HG03039 (cell line): ENCODE results near the gene COL9A3.
"Not testable (repeated sequence)": the region's sequence is repeated elsewhere in the genome, so short reads cannot be mapped to it uniquely, and the experiment has no call there.

ENCODE experiments used
- ATAC-seq: cut with Tn5 transposase; IDR thresholded peaks from one replicate; pipeline ENCODE4 v1.9.1; 2021; ENCODE audit warnings: mild to moderate bottlenecking, moderate library complexity; ENCODE audit not compliant: unreplicated experiment

Gene COL9A3

DNA sequence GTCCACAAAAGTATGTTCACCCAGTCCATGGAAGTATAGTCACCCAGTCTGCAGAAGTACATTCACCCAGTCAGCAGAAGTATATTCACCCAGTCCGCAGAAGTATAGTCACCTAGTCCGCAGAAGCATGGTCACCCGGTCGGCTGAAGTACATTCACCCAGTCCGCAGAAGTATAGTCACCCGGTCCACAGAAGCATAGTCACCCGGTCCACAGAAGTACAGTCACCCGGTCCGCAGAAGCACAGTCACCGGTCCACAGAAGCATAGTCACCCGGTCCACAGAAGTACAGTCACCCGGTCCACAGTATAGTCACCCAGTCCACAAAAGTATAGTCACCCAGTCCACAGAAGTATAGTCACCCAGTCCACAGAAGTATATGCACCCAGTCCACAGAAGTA, 36.0 kb downstream of the COL9A3 start:
- ATAC-seq, result no peak

GRCh38 chr20:62853304-62853703, 36.5 kb downstream of the COL9A3 start:
- ATAC-seq, result not testable (repeated sequence)

- no peak for ATAC-seq
These were observed 37.3 kb downstream of the COL9A3 start for GRCh38 chr20:62854121-62854520.

DNA sequence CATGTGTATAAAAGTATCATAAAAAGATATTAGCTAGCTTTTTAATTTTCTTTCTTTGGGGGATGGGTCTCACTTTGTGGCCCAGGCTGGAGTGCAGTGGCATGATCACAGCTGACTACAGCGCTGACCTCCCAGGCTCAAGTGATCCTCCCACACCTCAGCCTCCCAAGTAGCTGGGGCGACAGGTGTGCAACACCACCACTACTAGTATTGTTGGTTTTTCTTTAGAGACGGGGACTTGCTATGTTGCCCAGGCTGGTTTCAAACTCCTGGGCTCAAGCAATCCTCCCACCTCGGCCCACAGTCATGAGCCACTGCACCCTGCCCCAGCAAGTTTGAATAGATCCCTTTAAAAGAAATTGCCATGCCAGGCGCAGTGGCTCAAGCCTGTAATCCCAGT, 38.3 kb downstream of the COL9A3 start:
- ATAC-seq, result no peak

- no peak for ATAC-seq
These were observed 40.2 kb downstream of the COL9A3 start for GRCh38 chr20:62856931-62857619.

DNA sequence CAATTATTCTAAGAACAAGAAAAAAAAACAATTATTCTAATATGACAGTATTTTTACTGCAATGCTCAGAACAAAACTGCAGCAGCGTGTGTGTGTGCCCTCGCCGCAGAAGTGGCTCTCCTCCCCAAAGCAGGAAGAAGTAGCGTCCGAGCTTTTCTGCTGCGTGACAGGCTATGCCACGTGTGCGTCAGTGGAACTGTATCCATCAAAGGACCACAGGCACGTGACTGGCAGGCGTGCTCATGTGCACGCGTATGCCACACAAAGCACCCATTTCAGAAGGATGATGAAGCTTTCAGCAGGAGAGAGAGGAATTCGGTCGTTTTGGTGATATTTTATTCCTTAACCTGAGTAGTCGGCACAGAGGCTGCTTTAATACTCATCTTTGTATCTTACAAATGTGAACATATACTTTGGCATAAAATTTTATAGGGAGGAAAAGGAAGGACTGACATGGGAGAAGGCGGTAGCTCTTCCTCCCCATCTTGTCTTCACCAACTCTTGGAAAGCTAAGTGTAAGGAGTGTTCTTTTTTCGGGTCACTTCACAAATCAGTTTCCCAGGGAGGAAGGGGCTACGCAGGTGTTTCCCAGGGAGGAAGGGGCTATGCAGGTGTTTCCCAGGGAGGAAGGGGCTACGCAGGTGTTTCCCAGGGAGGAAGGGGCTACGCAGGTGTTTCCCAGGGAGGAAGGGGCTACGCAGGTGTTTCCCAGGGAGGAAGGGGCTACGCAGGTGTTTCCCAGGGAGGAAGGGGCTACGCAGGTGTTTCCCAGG, 41.4 kb downstream of the COL9A3 start:
- no peak for ATAC-seq

GRCh38 chr20:62859721-62860120, 42.9 kb downstream of the COL9A3 start:
- no peak for ATAC-seq

- no peak for ATAC-seq
These were observed 43.6 kb downstream of the COL9A3 start for GRCh38 chr20:62860391-62860923.

- ATAC-seq, result peak; percentile 23
These were observed 44.3 kb downstream of the COL9A3 start for GRCh38 chr20:62860924-62861691.

DNA sequence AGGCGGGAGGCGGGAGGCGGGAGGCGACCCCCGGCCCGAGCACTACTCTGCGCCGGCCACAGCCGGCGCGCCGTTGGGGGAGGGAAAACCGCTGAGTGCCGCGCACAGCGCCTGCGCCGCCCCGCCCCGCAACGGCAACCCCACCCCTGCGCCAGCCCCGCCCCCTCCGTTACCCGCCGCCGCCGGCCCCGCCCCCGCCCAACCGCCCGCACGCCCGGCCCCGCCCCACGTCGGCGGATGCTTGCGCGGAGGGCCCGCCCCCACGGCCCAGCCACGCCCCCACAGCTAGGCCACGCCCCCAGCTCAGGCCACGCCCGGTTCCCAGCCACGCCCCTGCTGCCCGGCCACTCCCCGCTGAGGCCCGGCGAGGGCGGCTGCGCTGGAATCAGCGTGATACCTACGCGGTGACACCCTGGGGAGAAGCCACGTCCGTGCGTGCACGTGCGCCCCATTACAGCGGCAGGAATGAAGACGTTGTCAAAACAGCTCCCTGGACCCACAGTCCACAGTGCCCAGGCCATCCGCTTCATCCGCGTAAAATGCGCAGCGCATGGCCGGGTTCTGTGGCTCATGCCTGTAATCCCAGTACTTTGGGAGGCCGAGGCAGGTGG, 45.0 kb downstream of the COL9A3 start, which contains the start of gene TCFL5:
TSS of gene TCFL5 (minus strand) at position 97 of the 611 bp plus-strand sequence. CDS start 152 bp downstream, outside the sequence.
- peak; percentile 48 for ATAC-seq

DNA sequence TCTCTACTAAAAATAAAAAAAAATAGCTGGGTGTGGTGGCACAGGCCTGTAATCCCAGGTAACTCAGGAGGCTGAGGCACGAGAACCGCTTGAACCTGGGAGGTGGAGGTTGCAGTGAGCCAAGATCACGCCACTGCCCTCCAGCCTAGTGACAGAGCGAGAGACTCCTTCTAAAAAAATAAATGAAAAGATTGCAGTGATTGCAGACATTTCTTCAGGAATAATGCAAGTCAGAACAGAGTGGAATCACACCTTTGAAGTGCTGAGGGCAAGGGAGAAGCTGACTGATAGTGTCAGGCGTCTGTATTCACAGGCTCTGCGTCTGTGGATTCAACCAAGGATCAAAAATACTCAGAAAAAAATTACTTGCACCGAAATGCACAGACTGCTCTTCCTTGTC, 47.4 kb downstream of the COL9A3 start:
- no peak for ATAC-seq

DNA sequence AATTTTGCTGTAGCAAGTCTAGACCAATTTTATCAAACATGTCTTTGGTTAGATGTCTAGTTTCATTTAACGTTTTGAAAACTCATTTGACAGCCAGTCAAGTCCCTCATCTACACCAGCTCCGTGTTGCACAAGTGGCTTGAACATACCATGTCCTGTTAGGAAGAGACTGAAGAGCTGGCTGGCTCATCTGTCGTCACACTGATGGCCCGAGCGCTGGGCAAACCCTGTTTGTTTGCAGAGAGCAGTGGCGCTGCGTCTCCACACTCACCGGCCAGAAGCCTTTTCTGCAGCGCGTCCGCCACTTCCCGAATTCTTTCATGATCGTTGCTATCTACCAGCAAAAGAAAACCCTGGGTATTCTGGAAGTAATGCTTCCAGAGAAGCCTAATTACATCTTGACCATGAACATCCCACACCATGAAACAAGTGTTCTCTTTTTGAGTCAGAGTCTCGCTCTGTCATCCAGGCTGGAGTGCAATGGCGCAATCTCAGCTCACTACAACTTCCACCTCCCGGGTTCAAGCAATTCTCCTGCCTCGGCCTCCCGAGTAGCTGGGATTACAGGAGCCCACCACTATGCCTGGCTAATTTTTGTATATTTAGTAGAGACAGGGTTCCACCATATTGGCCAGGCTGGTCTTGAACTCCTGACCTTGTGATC, 55.5 kb downstream of the COL9A3 start:
- ATAC-seq, result no peak

DNA sequence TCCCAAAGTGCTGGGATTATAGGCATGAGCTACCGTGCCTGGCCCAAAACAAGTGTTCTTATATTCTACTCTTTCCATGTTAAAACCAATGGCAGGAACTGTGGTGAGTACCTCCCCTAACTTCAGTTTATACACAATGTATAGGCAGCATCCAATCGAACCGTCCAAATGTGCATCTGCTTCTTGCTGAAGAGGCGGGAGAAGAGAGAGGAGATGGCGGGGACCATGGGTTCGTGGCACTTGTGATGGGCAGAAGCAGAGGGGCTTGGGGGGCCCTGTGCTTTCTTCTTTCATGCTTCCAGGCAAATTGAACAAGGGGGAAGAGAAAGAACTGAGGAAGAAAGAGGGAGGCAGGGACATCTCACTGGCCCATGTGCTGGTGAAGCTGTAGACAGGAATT, 56.0 kb downstream of the COL9A3 start:
- ATAC-seq, result no peak

DNA sequence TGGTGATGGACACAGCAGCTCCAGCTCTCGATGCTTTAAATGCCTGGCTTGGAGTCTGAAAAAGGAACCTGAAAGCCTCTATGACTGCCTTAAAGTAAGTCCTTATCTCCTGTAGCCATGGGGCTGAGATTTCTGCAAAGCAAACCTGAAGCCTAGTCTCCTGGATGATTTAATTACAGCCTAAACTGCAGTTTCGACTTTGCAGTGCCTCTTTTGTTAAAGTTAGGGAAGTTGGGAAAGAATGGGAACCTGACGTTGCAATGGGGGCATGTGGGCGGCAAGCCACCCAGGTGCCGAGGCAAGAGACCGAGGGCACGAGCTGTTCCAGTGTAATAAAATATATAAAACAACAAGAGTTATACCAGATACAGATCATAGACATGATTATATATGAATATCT, 56.4 kb downstream of the COL9A3 start:
- no peak for ATAC-seq

DNA sequence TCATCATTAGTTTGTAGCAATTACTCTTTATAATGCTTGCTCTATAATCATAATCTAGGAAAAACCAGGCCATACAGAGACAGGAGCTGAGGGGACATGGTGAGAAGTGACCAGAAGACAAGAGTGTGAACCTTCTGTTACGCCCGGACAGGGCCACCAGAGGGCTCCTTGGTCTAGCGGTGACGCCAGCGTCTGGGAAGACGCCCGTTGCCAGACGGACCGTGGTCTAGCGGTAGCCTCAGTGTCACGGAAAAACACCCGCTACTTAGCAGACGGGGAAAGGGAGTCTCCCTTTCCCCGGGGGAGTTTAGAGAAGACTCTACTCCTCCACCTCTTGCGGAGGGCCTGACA, 56.8 kb downstream of the COL9A3 start:
- ATAC-seq, result not testable (repeated sequence)

DNA sequence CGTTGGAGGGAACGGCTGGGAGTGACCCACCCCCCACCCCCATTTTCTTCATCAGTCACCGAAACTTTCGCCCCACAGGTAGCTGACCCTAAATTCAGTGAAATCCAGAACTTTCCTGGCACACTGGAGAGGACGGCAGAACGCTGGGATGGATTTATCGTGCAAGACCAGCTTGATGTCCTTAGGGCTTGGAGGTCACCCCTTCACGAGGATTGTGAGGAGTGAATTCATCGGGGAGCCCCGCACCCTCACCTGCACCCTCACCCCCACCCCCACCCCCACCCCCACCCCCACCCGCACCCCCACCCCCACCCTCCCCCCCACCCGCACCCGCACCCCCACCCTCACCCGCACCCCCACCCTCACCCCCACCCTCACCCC, 58.1 kb downstream of the COL9A3 start:
- ATAC-seq, result no peak

DNA sequence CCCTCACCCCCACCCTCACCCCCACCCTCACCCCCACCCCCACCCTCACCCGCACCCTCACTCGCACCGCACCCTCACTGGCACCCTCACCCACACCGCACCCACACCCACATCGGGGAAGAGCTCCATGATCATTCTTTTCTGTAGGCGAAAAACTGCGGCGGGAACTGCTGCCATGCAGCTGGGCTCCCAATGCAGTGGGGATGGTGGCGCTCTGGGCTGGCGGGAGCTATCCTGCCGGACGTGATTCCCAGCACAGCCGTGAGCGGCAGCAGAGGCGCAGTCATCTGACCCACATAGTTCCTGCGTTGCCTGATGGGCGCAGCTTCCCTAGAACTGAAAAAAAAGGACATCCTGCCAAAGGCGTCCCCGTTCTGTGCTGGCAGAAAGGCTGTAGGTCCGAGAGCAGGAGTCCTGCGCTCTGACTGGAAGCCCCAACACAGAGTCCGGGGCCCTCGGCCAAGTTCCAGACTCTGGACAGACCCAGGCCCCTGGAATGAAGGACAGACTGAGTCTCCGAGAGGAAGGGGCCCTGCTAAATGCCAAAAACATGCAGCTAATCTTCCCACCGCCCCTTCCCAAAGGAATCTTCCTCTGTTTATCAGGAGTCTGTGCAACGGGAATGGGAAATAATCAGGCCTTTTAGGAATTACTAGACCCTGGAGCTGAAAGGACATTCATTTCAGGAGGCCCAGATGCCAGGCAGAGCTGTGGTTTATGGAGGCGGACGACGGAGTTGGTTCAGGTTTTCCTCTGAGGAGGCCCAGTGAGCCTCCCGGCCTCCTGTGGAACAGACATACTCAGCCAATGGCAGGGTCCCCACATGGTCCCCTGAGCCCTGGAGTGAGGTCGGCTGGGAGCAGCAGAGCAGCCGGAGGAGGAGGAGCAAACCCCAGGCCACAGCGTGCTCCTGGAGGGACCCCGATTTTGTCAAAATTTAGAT, 58.8 kb downstream of the COL9A3 start:
- no peak for ATAC-seq

- no peak for ATAC-seq
These were observed 59.7 kb downstream of the COL9A3 start for GRCh38 chr20:62876501-62876901.
